C4-2B (cell line): ENCODE data around the gene PLD4.
"Not testable (repeated sequence)": the region's sequence is repeated elsewhere in the genome, so short reads cannot be mapped to it uniquely, and the experiment has no call there.

ENCODE experiments used
- H3K27ac ChIP-seq: fragments of 450-650 bp; 2 replicates; pipeline ENCODE4 v1.5.1; 2017
- CTCF ChIP-seq: fragments of 450-650 bp; conservative IDR thresholded peaks from 2 replicates; pipeline ENCODE4 v1.5.1; 2017; ENCODE audit warnings: mild to moderate bottlenecking
- ZFX ChIP-seq: fragments of 450-650 bp; IDR thresholded peaks from 2 replicates; pipeline ENCODE4 v1.6.1; 2017

The PLD4 gene

GRCh38 chr14:104913435-104913834, 11.2 kb upstream of the PLD4 start:
- no peak for TF ChIP-seq CTCF
- no peak for TF ChIP-seq ZFX
- H3K27ac ChIP-seq, result no peak overlapping the region

- no peak overlapping the region for H3K27ac ChIP-seq
- TF ChIP-seq ZFX (no peak), CTCF (no peak)
Observed at GRCh38 chr14:104917116-104917515, 7.6 kb upstream of the PLD4 start.

- H3K27ac ChIP-seq, result no peak overlapping the region
- no peak for TF ChIP-seq CTCF
- no peak for TF ChIP-seq ZFX
Observed at GRCh38 chr14:104917993-104918392, 6.7 kb upstream of the PLD4 start.

- not testable (repeated sequence) for H3K27ac ChIP-seq
Observed at GRCh38 chr14:104919152-104919992, 5.3 kb upstream of the PLD4 start.

GRCh38 chr14:104919993-104920315, 4.7 kb upstream of the PLD4 start:
- TF ChIP-seq CTCF (no peak), ZFX (no peak)
- no peak overlapping the region for H3K27ac ChIP-seq

GRCh38 chr14:104923640-104924420, 849 bp upstream of the PLD4 start:
- no peak overlapping the region for H3K27ac ChIP-seq
- TF ChIP-seq ZFX, result no peak

- TF ChIP-seq ZFX (no peak), CTCF (no peak)
- no peak overlapping the region for H3K27ac ChIP-seq
Observed at GRCh38 chr14:104925214-104925854, 655 bp downstream of the PLD4 start.

- TF ChIP-seq CTCF, result no peak
- TF ChIP-seq ZFX, result no peak
- no peak overlapping the region for H3K27ac ChIP-seq
Observed at GRCh38 chr14:104925855-104926609, 1.4 kb downstream of the PLD4 start.
